ENCODE results near the gene NHSL2.

GRCh38 chrX:72117636-72118210 is 207.1 kb downstream of the NHSL2 start:
- TF ChIP-seq CTCF (IDR thresholded peaks at IDR 0.05) (no peak), POLR2A (IDR thresholded peaks at IDR 0.05) (no peak), POLR2AphosphoS5 (IDR thresholded peaks at IDR 0.05) (no peak)
